Panc1 (cell line): Measurements from ENCODE around the gene ITGBL1.

Source experiments
- POLR2AphosphoS5 ChIP-seq: IDR thresholded peaks from 2 replicates; pipeline ENCODE4 v1.6.1; 2012; ENCODE audit warnings: mild to moderate bottlenecking, low read depth, low read length, moderate library complexity
- REST ChIP-seq, 2 experiments: IDR thresholded peaks; 2 replicates each; pipeline ENCODE4 v1.6.1; 2011 to 2012; ENCODE audit warnings: low read depth in 2 of 2, control low read depth in 1 of 2, low read length in 1 of 2, mild to moderate bottlenecking in 1 of 2, moderate library complexity in 1 of 2; ENCODE audit not compliant: insufficient read depth in 1 of 2
- SIN3A ChIP-seq: IDR thresholded peaks from 2 replicates; pipeline ENCODE4 v1.6.1; 2012; ENCODE audit warnings: low read depth, mild to moderate bottlenecking, low read length, moderate library complexity, borderline replicate concordance; ENCODE audit not compliant: insufficient read depth
- TF ChIP-seq, protein P1 (sequence below): fragments of 450-650 bp; IDR thresholded peaks from 2 replicates; pipeline ENCODE4 v1.5.1; 2017; ENCODE audit warnings: mild to moderate bottlenecking

GRCh38 chr13:101690871-101691270 lies 238.4 kb downstream of the ITGBL1 start:
- TF ChIP-seq, protein P1, sequence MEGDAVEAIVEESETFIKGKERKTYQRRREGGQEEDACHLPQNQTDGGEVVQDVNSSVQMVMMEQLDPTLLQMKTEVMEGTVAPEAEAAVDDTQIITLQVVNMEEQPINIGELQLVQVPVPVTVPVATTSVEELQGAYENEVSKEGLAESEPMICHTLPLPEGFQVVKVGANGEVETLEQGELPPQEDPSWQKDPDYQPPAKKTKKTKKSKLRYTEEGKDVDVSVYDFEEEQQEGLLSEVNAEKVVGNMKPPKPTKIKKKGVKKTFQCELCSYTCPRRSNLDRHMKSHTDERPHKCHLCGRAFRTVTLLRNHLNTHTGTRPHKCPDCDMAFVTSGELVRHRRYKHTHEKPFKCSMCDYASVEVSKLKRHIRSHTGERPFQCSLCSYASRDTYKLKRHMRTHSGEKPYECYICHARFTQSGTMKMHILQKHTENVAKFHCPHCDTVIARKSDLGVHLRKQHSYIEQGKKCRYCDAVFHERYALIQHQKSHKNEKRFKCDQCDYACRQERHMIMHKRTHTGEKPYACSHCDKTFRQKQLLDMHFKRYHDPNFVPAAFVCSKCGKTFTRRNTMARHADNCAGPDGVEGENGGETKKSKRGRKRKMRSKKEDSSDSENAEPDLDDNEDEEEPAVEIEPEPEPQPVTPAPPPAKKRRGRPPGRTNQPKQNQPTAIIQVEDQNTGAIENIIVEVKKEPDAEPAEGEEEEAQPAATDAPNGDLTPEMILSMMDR = no peak
- TF ChIP-seq POLR2AphosphoS5 (no peak), REST (IDR thresholded peaks at IDR 0.05; ENCODE audit: insufficient read depth in 1 of 2, low read depth in 2 of 2, low read length in 1 of 2) (no peak), SIN3A (no peak)
